Thyroid gland (tissue), 4 donors: Measurements from ENCODE around the gene ARHGEF25.

Experiments used
- POLR2A ChIP-seq, 2 donors: fragments of 450-650 bp; IDR thresholded peaks; one replicate each; pipeline ENCODE4 v1.6.1; 2017; ENCODE audit warnings: antibody characterized with exemption in 2 of 2, mild to moderate bottlenecking in 2 of 2, moderate library complexity in 1 of 2
- TF ChIP-seq, protein P1 (sequence below), 6 experiments: fragments of 200-600 bp in 3 of 6; fragments of 450-650 bp in 3 of 6; sonication (generic) in 3 of 6; IDR thresholded peaks; one replicate each; pipeline ENCODE4 v1.5.1; 2016 to 2019; ENCODE audit warnings: antibody characterized with exemption in 6 of 6, mild to moderate bottlenecking in 2 of 6, inconsistent platforms in 1 of 6, moderate library complexity in 1 of 6

GRCh38 chr12:57591782-57592325, 19.4 kb upstream of the ARHGEF25 start:
- TF ChIP-seq, protein P1, sequence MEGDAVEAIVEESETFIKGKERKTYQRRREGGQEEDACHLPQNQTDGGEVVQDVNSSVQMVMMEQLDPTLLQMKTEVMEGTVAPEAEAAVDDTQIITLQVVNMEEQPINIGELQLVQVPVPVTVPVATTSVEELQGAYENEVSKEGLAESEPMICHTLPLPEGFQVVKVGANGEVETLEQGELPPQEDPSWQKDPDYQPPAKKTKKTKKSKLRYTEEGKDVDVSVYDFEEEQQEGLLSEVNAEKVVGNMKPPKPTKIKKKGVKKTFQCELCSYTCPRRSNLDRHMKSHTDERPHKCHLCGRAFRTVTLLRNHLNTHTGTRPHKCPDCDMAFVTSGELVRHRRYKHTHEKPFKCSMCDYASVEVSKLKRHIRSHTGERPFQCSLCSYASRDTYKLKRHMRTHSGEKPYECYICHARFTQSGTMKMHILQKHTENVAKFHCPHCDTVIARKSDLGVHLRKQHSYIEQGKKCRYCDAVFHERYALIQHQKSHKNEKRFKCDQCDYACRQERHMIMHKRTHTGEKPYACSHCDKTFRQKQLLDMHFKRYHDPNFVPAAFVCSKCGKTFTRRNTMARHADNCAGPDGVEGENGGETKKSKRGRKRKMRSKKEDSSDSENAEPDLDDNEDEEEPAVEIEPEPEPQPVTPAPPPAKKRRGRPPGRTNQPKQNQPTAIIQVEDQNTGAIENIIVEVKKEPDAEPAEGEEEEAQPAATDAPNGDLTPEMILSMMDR (IDR thresholded peaks at IDR 0.05): no peak
- no peak for TF ChIP-seq POLR2A (IDR thresholded peaks at IDR 0.05)
